ENCODE data around the gene BTNL2. TPM values are rescaled to one million over a fixed set of nuclear protein-coding genes. Genes with fewer than 3 reads are reported as not detected.
A peak's percentile ranks its signal among the peaks of the same experiment; 100 is the strongest.
"Not testable (repeated sequence)": the region's sequence is repeated elsewhere in the genome, so short reads cannot be mapped to it uniquely, and the experiment has no call there.

BTNL2 gene, protein sequence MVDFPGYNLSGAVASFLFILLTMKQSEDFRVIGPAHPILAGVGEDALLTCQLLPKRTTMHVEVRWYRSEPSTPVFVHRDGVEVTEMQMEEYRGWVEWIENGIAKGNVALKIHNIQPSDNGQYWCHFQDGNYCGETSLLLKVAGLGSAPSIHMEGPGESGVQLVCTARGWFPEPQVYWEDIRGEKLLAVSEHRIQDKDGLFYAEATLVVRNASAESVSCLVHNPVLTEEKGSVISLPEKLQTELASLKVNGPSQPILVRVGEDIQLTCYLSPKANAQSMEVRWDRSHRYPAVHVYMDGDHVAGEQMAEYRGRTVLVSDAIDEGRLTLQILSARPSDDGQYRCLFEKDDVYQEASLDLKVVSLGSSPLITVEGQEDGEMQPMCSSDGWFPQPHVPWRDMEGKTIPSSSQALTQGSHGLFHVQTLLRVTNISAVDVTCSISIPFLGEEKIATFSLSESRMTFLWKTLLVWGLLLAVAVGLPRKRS
- polyA plus RNA-seq (ENCODE audit: insufficient read length): 3.4 TPM
- long read RNA-seq, donor 1: 0 reads
- long read RNA-seq, donor 2: 0 reads
- long read RNA-seq, donor 3: 0 reads
- long read RNA-seq, donor 4: 0 reads
- long read RNA-seq, donor 5: 0 reads
- long read RNA-seq, donor 6: 0 reads
- long read RNA-seq, donor 7: 0 reads
- long read RNA-seq, donor 8: 0 reads

DNA sequence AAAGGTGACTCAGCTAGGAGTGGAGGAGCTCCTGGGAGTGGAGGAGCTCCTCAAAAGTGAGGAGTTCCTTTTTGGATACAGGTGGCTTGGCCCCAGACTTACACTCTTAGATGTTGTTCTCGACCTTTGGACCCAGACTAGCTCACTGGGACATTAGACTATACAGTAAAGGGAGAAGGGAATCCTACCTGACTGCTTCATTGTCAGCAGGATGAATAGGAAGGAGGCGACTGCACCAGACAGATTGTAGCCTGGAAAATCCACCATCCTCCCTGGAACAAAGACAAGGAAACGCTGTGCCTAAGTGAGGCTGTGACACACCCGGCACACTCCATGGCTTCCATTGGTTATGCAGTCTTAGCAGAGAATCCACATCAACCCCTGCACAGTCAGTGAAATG, at the start of gene BTNL2:
BTNL2 (minus strand) TSS at position 325 of the 400 bp plus-strand sequence; CDS start at position 267, 58 bp downstream.
- DNase-seq: no peak

DNA sequence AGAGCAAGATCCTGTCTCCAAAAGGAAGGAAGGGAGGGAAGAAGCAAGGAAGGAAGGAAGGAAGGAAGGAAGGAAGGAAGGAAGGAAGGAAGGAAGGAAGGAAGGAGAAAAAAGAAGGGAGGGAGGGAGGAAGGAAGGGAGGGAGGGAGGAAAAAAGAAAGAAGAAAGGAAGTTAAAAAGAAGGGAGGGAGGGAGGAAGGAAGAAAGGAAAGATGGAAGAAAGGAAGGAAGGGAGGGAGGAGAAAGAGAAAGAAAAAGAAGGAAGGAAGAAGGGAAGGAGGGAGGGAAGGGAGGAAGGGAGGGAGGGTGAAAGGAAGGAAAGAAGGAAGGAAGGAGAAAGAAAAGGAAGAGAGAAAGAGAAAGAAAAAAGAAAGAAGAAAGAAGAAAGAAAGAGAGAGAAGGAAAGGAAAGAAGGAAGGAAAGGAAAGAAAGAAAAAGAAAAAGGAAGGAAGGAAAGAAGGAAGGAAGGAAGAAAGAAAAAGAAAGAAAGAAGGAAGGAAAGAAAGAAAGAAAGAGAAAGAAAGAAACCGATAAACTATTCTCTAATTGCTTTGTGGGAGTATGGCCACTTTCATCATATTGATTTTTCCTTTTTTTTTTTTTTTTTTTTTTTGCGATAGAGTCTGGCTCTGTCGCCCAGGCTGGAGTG, 42.2 kb upstream of the BTNL2 start:
- DNase-seq: no peak

DNA sequence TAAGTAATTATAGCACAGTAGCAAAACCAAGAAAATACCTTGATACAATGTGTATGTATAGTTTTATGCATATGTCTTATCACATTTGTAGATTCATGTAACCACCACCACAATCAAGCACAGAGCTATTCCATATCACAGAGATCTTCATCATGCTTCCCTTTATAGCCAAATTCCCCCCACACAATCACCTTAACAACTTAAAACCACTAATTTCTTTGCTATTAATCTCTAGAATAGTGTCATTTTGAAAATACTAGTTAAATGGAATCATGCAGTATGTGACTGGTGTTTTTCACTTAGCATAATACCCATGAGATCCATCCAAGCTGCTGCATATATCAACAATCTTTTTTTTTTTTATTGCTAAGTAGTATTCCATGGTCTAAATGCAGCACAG, 41.0 kb upstream of the BTNL2 start:
- no peak for DNase-seq

DNA sequence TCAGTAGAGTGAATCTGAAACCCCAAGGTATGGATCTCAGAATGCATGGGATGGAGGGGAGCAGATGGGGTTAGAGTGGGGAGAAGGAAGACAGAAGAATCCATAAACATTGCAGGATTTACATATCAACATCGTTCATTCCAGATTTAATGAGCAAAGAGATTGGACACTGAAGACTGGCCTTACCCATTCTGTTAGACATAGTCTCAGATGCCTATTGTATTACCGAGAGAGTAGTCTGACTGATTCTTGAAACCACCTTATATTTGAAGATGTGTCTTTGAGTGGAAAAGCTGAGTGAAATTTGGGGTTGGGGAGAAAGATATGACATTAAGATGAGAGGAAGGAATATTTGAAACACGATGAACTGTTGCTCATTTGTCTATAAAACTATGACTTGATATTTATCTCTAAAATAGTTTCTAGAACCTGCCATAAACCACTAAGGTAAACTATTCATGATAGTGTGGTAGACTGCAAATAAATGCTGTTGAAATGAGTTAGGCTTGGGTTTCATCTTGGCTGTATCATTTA, 38.4 kb upstream of the BTNL2 start:
- DNase-seq: no peak

DNA sequence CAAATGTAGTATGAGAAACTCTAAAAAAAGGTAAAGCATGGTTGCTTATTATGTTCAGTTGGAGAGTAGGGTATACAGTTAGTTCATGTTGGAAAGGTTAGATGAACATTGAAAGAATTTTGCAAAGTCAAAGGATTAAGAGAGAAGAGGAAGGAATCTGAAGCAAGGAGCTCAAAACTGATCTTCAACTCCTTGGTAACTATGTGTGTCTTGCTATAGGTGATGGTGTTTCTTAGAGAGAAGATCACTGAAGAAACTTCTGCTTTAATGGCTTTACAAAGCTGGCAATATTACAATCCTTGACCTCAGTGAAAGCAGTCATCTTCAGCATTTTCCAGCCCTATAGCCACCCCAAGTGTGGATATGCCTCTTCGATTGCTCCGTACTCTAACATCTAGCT, 37.5 kb upstream of the BTNL2 start:
- DNase-seq: no peak

DNA sequence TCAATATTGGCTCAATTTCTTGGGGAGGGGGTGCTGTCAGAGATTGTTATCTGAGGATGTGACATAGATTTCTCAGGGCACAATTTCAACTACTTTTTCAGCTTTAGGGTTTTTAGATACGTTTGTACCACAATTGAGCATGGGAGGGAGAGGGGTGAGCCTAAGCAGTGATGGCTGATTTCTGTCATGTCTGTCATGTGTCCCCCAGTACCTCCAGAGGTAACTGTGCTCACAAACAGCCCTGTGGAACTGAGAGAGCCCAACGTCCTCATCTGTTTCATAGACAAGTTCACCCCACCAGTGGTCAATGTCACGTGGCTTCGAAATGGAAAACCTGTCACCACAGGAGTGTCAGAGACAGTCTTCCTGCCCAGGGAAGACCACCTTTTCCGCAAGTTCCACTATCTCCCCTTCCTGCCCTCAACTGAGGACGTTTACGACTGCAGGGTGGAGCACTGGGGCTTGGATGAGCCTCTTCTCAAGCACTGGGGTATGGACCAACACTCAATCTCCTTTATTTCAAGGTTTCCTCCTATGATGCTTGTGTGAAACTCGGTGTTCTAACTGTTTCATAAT, 36.1 kb upstream of the BTNL2 start:
- DNase-seq: no peak

DNA sequence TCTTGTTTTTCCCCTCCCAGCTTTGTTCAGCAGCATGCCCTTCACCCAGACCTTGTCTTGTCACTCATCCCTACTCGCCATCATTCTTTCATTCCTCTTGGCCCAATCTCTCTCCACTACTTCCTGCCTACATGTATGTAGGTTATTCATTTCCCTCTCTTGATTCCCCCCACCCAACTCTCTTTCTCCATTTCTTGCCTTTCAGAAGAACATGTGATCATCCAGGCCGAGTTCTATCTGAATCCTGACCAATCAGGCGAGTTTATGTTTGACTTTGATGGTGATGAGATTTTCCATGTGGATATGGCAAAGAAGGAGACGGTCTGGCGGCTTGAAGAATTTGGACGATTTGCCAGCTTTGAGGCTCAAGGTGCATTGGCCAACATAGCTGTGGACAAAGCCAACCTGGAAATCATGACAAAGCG, 35.3 kb upstream of the BTNL2 start:
- DNase-seq: no peak

DNA sequence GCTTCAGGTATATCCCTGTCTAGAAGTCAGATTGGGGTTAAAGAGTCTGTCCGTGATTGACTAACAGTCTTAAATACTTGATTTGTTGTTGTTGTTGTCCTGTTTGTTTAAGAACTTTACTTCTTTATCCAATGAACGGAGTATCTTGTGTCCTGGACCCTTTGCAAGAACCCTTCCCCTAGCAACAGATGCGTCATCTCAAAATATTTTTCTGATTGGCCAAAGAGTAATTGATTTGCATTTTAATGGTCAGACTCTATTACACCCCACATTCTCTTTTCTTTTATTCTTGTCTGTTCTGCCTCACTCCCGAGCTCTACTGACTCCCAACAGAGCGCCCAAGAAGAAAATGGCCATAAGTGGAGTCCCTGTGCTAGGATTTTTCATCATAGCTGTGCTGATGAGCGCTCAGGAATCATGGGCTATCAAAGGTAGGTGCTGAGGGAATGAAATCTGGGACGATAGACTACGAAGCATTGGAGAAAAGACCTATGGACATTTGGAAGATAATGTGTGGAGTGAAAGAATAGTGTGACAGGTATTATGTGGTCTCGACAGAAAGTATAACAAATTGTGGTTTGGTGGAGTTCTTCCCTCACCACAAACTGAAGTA, 32.7 kb upstream of the BTNL2 start, which contains the start of gene HLA-DRA:
HLA-DRA (plus strand) TSS at position 286 of the 613 bp plus-strand sequence; CDS start at position 350, 64 bp downstream.
- DNase-seq: peak; percentile 62

DNA sequence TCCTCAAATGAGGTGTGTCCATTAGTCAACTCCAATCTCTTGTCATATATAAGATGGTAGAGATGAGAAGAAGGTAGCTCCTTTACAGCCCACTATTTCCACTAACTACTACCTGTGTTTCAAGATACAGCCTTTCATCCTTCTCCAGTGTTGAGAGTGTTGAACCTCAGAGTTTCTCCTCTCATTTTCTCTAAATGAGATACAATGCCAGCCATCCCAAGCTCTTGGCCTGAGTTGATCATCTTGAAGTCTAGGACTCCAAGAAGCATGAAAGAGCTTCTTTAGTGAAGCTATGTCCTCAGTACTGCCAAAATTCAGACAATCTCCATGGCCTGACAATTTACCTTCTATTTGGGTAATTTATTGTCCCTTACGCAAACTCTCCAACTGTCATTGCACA, 32.2 kb upstream of the BTNL2 start:
- DNase-seq: no peak

DNA sequence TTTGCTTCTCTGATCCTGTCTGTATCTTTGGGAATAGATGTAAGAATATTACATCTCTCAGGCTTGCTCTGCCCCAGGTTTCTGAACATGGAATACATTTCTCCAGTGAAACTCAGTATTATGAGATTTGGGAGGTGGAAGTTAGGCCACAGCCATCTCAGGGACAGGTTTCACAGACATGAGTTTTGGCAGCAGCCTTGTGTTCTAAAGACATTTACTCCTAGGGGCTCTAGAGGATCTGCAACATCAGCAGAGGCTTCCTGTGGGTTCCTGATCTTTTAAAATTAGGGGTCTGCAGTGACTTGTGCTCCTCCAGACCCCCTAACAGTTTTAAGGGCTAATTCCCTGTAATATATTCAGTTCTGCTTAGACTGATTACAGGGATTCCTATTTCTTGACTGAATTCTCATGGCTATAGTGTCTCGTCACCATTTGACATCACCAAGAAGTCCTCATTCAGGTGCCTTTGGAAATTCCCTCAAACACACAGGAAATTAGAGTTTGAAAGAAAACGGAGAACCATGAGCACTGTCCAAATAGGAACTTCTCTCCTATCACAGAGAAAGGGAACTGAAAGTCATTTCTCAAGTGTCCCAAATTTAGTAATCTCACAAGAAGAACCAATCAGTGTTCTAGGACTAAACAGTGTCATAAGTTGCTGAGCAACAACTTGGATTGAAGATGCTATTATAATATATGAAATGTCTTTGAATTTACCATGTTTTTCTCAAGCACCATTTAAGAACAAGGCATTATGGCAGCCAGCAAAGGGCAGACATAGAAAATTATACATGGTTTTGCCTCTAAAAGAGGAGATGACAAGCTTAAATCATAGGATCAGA, 30.2 kb upstream of the BTNL2 start:
- no peak for DNase-seq

DNA sequence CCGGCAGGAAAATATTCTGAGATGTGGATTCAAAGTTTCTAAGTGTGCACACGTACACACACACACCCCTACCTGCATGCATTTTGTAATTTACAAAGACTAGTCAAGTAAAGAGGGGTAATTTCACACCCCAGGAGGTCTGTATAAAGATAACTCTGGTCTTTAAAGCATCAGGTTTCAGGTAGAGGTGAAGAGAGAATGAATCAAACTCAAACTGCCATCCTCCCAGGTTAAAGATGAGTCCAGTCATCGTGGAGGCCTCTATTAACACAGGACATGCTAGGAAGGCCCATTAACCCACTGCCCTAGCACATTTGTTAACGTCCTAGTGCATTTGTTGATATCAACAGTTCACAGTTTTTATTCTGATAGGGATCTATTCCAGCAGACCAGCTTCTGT, 29.2 kb upstream of the BTNL2 start:
- no peak for DNase-seq

DNA sequence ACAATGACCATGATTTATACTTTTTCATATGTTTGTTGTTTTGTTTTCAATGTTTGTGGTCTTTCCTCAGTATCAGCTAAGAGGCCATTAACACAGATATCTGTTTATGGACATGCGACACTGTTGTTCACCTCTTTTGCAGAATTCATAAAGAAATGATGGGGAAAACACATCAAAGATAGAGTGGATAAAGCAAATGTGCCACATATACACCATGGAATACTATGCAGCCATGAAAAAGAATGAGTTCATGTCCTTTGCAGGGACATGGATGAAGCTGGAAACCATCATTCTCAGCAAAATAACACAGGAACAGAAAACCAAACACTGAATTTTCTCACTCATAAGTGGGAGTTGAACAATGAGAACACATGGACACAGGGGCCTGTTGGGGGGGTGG, 27.0 kb upstream of the BTNL2 start:
- not testable (repeated sequence) for DNase-seq

DNA sequence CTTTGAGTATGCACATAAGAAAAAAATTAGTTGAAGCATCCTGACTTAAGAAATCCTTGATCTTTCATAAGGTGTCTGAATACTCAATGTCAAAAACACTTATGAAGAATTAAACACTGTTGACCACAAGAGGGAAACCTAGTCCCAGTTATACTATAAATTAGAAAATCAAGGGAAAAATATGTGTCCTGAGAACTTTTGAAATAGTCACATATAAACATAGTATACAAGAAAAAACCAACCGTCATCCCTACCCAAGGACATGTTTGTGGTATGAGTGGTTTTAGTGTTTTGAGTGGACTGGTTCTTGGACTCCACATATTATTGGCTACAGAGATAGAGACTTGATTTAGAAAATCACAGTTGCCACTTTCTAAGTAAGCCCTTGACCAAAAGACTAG, 25.1 kb upstream of the BTNL2 start:
- peak; percentile 51 for DNase-seq

DNA sequence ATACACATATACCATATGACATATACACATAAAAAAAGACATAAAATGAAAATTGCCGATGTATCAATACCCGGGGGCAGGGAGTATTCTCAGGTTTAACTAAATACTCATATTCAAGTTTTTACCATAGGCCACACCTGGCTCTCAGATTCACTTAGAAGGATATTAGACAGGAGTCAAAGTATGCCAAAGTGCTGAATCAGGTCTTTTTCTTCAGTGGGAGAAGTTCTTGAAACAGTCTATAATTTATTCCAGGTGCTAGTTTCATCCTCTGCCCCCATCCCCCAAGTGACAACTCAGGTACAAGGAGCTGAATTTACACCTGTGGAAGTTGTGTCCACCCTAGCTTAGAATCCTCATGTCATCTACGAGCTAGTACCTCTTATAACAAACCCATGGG, 24.2 kb upstream of the BTNL2 start:
- DNase-seq: no peak

DNA sequence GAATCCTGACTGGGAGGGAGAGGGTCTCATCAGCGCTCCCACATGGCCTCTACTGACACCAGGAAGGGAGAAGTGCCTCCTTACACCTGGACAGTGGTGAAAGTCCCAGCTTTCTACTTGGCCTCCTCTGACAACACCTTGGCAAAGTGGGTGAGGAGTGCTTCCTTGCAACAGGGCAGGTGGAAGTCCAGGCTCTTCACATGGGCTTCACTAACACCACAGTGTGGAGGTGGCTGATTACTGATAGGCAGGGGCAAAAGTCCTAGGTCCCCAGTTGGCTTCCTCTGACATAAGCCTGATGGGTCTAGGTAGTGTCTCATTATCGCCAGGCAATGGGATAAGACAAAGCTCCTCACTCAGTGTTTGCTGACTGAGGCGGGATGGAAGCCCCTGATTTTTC, 23.2 kb upstream of the BTNL2 start:
- DNase-seq: no peak

DNA sequence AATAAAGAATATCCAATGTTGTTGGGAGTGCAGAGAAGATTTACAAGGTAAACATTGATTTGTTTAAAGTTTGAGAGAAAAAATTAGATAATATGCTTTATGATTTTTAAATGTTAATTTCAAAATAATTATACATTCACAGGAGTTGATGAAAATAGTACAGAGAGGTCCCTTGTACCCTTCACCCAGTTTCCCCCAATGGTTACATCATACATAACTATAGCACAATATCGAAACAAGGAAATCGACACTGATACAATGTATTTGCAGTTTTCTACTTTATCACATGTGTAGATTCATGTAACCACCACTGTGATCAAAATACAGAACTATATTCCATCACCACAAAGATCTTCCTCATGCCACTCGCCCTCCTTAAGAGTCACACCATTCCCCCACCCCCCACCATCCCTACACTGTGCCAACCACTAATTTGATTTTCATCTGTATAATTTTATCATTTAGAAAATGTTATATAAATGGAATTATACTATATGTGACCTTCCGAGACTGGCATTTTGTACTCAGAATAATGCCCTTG, 21.0 kb upstream of the BTNL2 start:
- DNase-seq: no peak

DNA sequence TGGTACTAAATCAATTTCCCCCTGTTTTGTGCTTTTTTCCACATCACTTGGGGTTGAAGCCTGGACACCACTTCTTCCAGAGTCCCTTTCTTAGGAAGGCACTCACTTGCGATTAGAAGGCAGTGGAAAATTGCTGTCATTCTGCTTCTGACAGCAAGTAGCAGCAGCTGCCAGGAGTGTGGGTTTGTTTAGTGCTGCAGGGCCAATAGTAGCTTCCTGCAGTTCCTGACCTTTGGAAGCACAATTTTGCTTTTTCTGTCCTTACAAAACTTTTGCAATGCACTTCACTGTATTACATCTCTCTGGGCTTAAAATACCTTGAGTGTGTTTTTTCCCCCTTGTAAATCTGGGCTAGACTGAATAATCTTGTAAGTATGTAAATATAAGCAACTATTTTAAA, 20.2 kb upstream of the BTNL2 start:
- no peak for DNase-seq

DNA sequence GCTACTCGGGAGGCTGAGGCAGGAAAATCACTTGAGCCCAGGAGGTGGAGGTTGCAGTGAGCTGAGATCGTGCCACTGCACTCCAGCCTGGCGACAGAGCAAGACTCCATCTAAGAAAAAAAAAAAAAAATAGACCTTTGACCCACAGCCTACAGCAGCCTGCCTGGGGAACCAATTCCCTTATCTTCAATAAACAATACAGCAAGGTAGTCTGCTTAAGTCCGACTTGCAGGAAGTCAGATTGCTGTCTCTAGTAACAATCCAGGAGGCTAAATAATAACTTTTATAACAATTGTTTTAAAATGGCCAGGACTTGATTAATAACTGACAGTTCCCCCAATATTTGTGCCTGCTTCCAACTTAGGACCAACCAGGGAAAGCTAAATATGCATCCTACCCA, 19.4 kb upstream of the BTNL2 start:
- no peak for DNase-seq

DNA sequence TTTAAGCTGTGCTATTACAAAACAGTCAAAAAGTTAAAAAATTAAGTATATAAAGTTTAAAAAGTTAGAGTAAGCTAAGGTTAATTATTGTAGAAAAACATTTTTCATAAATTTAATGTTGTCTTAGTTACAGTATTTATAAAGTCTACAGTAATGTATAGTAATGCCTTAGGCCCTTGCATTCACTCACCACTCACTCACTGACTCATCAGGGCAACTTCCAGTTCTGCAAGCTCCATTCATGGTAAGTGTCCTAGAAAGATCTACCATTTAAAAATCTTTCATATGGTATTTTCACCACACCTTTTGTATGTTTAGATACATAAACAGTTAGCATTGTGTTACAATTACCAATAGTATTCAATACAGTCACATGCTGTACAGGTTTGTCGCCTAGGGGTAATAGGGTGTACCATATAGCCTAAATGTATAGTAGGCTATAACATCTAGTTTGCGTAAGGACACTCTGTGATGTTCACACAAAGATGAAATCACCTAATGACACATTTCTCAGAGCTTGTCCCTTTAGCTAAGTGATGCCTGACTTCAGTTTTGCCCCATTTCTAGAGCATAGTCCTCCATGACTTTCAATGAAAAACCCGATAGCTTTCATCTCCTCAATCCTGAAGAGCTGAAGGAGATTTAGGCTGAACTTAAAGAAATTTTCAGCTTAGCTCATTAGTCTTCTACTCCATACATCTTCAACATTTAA, 17.8 kb upstream of the BTNL2 start:
- DNase-seq: no peak

DNA sequence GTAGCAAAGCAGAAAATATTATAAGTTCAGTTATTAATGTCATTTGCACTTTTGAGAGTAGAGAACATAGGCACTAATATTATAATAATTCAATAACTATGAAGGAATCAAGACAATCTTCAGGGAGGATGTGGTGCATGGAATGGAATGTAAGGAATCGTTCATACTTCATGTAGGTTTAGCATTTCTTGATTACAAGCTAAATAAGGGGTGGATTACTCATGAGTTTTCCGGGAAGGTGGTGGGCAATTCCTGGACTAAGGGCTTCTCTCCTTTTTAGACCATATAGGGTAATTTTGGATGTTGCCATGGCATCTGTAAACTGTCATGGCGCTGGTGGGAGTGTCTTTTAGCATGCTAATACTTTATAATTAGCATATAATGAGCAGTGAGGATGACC, 9.1 kb upstream of the BTNL2 start:
- DNase-seq: no peak

All from left kidney (tissue), 8 donors.